Osteoblast (primary cell): Measurements from ENCODE around the gene EDNRB. TPM values are rescaled to one million over a fixed set of nuclear protein-coding genes. Genes with fewer than 3 reads are reported as not detected.

ENCODE experiments used
- DNase-seq: peaks from one replicate; pipeline ENCODE4 v3.0.0; 2011; ENCODE audit warnings: low spot score, mixed read lengths; ENCODE audit not compliant: insufficient read length; ENCODE audit errors: missing footprints
- H2AFZ ChIP-seq: 2 replicates; pipeline ENCODE4 v1.6.0; 2011; ENCODE audit warnings: mild to moderate bottlenecking, low read length
- H3K27ac ChIP-seq: 2 replicates; pipeline ENCODE4 v1.5.1; 2011; ENCODE audit warnings: mild to moderate bottlenecking, low read depth, low read length, moderate library complexity
- H3K27me3 ChIP-seq: 2 replicates; pipeline ENCODE4 v1.6.0; 2012; ENCODE audit warnings: mild to moderate bottlenecking, control low read depth, inconsistent platforms, low read length, moderate library complexity; ENCODE audit not compliant: insufficient read depth
- H3K36me3 ChIP-seq: 2 replicates; pipeline ENCODE4 v1.5.1; 2011; ENCODE audit warnings: mild to moderate bottlenecking, low read length, control low read depth, moderate library complexity; ENCODE audit not compliant: insufficient read depth
- H3K4me1 ChIP-seq: 2 replicates; pipeline ENCODE4 v1.5.1; 2011; ENCODE audit warnings: mild to moderate bottlenecking, low read length, control low read depth, moderate library complexity; ENCODE audit not compliant: insufficient read depth
- H3K4me2 ChIP-seq: 2 replicates; pipeline ENCODE4 v1.6.0; 2011; ENCODE audit warnings: mild to moderate bottlenecking, low read length; ENCODE audit not compliant: insufficient read depth
- H3K4me3 ChIP-seq: fragments of 200-600 bp; sonication (generic); 3 replicates; pipeline ENCODE4 v1.5.1; 2012; ENCODE audit warnings: mild to moderate bottlenecking, low read length, inconsistent platforms; ENCODE audit not compliant: insufficient read depth
- H3K79me2 ChIP-seq: 2 replicates; pipeline ENCODE4 v1.6.0; 2012; ENCODE audit warnings: mild to moderate bottlenecking, low read length, control low read depth, inconsistent platforms; ENCODE audit not compliant: insufficient read depth
- H3K9me3 ChIP-seq: 2 replicates; pipeline ENCODE4 v1.5.1; 2011; ENCODE audit warnings: low read depth, low read length, control low read depth
- H4K20me1 ChIP-seq: 2 replicates; pipeline ENCODE4 v1.6.0; 2012; ENCODE audit warnings: mild to moderate bottlenecking, low read length, control low read depth; ENCODE audit not compliant: insufficient read depth
- total RNA-seq: library from RNA; depleted of rRNA; stranded (reverse); fragments of >200 nt; gene quantifications from 2 replicates; pipeline ENCODE4 v1.2.3, GENCODE V29; 2012
- TF ChIP-seq, protein P1 (sequence below): IDR thresholded peaks from 2 replicates; pipeline ENCODE4 v1.5.1; 2011; ENCODE audit warnings: mild to moderate bottlenecking, low read depth, low read length, moderate library complexity; ENCODE audit errors: extremely low read depth

EDNRB gene
- total RNA-seq, 1 donor, result under 0.01 TPM

DNA sequence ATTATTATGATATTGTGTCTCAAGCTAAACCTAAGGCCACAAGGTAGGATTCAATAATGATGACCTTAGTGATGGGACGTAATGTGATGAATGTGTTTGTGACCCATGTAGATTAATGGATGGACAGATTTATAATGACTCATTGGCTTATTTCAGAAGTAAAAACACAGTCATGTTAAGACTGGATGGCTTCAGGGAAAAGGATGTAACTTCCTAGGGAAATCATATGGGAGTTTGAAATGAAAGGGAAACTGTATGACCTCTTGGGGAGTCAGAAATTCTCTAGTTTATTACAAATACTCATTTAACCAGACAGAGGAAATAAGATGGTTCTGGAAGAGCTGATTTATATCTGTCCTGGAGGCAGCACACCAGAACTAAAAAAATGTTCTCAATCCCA, 2.9 kb downstream of the EDNRB start:
- Histone ChIP-seq H3K27ac (no peak overlapping the region), H3K4me2 (no peak overlapping the region), H3K27me3 (no peaks in the 10 kb centered on the region), H3K4me1 (no peaks in the 10 kb centered on the region), H3K36me3 (no peaks in the 10 kb centered on the region), H3K9me3 (no peaks in the 10 kb centered on the region), H4K20me1 (no peaks in the 10 kb centered on the region), H3K79me2 (no peaks in the 10 kb centered on the region), H2AFZ (no peak overlapping the region), H3K4me3 (no peak overlapping the region)
- no peak for DNase-seq
- TF ChIP-seq, protein P1, sequence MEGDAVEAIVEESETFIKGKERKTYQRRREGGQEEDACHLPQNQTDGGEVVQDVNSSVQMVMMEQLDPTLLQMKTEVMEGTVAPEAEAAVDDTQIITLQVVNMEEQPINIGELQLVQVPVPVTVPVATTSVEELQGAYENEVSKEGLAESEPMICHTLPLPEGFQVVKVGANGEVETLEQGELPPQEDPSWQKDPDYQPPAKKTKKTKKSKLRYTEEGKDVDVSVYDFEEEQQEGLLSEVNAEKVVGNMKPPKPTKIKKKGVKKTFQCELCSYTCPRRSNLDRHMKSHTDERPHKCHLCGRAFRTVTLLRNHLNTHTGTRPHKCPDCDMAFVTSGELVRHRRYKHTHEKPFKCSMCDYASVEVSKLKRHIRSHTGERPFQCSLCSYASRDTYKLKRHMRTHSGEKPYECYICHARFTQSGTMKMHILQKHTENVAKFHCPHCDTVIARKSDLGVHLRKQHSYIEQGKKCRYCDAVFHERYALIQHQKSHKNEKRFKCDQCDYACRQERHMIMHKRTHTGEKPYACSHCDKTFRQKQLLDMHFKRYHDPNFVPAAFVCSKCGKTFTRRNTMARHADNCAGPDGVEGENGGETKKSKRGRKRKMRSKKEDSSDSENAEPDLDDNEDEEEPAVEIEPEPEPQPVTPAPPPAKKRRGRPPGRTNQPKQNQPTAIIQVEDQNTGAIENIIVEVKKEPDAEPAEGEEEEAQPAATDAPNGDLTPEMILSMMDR, result no peak

DNA sequence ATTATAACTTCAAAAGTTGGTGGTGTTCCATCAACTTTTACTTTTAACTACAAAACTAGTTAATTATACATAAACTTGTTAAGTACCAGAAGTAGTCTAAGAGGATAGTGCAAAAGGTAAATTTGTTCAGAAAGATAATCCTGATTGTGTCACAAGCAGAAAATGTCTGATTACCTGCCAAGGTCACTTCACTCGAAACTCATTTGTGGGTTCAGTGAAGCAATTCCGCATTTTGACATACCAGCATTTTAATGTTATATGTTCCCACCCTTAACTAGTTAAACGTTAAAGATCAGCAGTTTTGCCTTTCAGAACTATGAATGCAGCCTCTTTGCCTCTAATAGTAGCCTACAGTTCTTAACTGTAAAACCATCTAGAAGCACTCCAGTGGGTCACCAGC, 5.6 kb downstream of the EDNRB start:
- no peak overlapping the region for H3K4me2 ChIP-seq
- no peak overlapping the region for H3K4me3 ChIP-seq
- no peaks in the 10 kb centered on the region for H4K20me1 ChIP-seq
- H3K27ac ChIP-seq, result no peak overlapping the region
- H3K79me2 ChIP-seq, result no peaks in the 10 kb centered on the region
- no peaks in the 10 kb centered on the region for H3K4me1 ChIP-seq
- TF ChIP-seq, protein P1, result no peak
- no peaks in the 10 kb centered on the region for H3K27me3 ChIP-seq
- no peak overlapping the region for H2AFZ ChIP-seq
- H3K9me3 ChIP-seq, result no peaks in the 10 kb centered on the region
- no peak for DNase-seq
- H3K36me3 ChIP-seq, result no peaks in the 10 kb centered on the region

DNA sequence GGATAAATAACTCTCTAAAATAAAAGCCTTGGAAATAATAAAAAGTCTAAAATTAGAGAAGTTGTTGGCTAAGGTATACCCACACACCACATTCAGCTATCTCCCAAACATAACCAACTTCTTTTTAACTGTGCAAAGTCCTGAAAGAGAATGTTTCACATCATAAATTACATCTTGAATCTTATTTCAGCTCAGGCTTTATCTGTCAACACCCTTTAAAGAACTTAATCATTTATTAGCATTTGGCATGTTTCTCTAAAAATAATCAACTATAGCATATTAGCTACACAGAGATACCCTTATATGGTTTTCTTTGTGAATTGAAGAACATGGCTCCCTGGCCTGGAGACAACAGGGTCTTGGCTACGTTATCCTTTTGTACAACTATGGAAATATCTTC, 6.9 kb downstream of the EDNRB start:
- no peak overlapping the region for H2AFZ ChIP-seq
- H3K27me3 ChIP-seq, result no peaks in the 10 kb centered on the region
- no peaks in the 10 kb centered on the region for H3K4me1 ChIP-seq
- H3K27ac ChIP-seq, result no peak overlapping the region
- no peak overlapping the region for H3K4me3 ChIP-seq
- no peak for DNase-seq
- TF ChIP-seq, protein P1, result no peak
- H3K79me2 ChIP-seq, result no peaks in the 10 kb centered on the region
- no peaks in the 10 kb centered on the region for H3K36me3 ChIP-seq
- no peaks in the 10 kb centered on the region for H3K9me3 ChIP-seq
- H3K4me2 ChIP-seq, result no peak overlapping the region
- H4K20me1 ChIP-seq, result no peaks in the 10 kb centered on the region

DNA sequence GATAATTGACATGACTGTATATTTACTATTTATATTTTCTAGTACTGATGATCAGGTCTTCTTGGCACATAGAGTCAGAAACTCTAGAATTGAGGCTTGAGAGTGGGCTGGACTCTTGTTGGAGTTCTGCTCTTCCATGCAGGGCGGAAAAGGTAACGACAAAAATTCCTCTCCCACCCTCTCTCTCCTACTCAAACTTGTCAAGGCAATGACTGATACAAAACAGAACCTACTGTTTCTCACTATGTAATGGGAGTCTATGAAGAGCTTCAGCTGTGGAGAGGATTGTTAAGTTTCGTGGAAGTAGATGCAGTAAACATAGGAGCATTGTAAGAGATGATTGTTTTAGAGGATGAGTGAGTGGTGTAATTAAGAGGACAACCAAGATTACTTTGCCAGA, 8.8 kb downstream of the EDNRB start:
- Histone ChIP-seq H3K4me2 (no peak overlapping the region), H3K9me3 (no peaks in the 10 kb centered on the region), H3K27ac (no peak overlapping the region), H3K4me3 (no peak overlapping the region), H4K20me1 (no peaks in the 10 kb centered on the region), H3K36me3 (no peaks in the 10 kb centered on the region), H3K4me1 (no peaks in the 10 kb centered on the region), H3K27me3 (no peaks in the 10 kb centered on the region), H2AFZ (no peak overlapping the region), H3K79me2 (no peaks in the 10 kb centered on the region)
- DNase-seq, result no peak
- TF ChIP-seq, protein P1, result no peak
